ENCODE data around the gene ZFP62. TPM values are rescaled to one million over a fixed set of nuclear protein-coding genes. Genes with fewer than 3 reads are reported as not detected.
A peak's percentile ranks its signal among the peaks of the same experiment; 100 is the strongest.

ZFP62 gene
- total RNA-seq, 1 experiment from 2014 or later: 30.7 TPM

DNA sequence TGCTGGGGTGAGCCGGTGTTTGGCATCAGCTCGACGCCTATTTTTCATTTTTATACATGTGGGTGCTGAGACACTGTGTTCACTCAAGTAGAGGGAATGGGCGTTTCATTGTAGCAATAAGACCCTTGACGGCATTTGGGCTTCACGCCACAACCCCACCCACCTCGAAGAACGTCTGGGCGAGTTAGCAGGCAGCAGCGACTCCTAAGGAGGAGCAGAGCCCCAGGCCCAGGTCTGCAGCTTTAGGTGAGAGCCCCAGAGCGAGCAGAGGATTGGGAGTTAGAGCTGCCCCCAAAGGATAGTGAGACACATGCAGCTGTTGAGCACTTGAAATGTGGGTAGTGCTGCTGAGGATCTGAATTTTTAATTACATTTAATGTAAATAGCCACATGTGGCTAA is 1.6 kb upstream of the ZFP62 start (continued):
- TF ChIP-seq YY1 (IDR thresholded peaks at IDR 0.05; ENCODE audit: extremely low read depth, insufficient replicate concordance, low read depth, low read length): no peak
- TF ChIP-seq CEBPB (IDR thresholded peaks at IDR 0.05; ENCODE audit: low read depth): no peak
- TF ChIP-seq SRF (IDR thresholded peaks at IDR 0.05; ENCODE audit: low read depth): no peak
- TF ChIP-seq, protein P1, sequence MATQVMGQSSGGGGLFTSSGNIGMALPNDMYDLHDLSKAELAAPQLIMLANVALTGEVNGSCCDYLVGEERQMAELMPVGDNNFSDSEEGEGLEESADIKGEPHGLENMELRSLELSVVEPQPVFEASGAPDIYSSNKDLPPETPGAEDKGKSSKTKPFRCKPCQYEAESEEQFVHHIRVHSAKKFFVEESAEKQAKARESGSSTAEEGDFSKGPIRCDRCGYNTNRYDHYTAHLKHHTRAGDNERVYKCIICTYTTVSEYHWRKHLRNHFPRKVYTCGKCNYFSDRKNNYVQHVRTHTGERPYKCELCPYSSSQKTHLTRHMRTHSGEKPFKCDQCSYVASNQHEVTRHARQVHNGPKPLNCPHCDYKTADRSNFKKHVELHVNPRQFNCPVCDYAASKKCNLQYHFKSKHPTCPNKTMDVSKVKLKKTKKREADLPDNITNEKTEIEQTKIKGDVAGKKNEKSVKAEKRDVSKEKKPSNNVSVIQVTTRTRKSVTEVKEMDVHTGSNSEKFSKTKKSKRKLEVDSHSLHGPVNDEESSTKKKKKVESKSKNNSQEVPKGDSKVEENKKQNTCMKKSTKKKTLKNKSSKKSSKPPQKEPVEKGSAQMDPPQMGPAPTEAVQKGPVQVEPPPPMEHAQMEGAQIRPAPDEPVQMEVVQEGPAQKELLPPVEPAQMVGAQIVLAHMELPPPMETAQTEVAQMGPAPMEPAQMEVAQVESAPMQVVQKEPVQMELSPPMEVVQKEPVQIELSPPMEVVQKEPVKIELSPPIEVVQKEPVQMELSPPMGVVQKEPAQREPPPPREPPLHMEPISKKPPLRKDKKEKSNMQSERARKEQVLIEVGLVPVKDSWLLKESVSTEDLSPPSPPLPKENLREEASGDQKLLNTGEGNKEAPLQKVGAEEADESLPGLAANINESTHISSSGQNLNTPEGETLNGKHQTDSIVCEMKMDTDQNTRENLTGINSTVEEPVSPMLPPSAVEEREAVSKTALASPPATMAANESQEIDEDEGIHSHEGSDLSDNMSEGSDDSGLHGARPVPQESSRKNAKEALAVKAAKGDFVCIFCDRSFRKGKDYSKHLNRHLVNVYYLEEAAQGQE (IDR thresholded peaks at IDR 0.05; ENCODE audit: low read depth): no peak
- TF ChIP-seq SIN3A (IDR thresholded peaks at IDR 0.05; ENCODE audit: low read depth): no peak
- no peak for TF ChIP-seq FOSL1 (IDR thresholded peaks at IDR 0.05; ENCODE audit: low read depth)

DNA sequence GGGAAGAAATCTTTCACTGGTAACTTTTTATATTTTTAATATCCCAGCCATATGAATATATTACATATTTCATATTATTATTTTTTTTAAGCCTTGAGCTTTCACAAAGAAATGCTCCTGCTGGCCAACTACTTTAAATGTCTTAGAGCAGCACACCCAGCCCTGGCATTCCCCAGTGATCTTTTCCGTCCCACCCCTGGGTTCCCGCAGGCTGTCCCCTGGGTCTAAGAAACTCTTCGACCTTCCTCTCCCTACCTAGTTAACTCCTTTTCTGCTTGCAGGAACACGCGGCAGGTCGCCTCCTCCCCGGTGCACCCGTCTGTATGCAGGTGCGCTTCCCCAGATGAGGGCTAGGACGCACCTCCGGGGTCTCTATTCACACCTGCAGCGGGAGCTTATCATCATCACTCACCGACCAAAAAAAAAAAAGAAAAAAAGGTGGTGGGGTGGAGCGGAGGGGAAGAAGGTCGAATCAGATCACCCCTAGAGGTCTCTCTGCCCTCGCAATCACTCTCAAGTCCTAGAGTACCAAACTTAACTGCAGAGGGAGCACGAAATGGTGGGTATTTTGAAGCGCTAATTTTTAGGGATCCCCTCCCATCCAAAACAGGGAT is 696 bp downstream of the ZFP62 start:
- Histone ChIP-seq H3K4me3 (replicated peaks in 1 of 2; ENCODE audit: low read depth in 1 of 2, low read length in 2 of 2) (peak overlapping the region; percentile 81 to 90), H3K9ac (ENCODE audit: low read length) (peak overlapping the region; percentile 79), H3K9me3 (ENCODE audit: control insufficient read depth in 1 of 2, insufficient read depth in 1 of 2, low read depth in 1 of 2, low read length in 2 of 2) (no peaks in the 10 kb centered on the region), H4K20me1 (ENCODE audit: insufficient read depth) (no peaks in the 10 kb centered on the region), H3K79me2 (ENCODE audit: insufficient read depth, low read length) (peaks cover 35% of the 10 kb centered on the region), H3K27me3 (ENCODE audit: insufficient read depth, low read length) (no peaks in the 10 kb centered on the region), H3K27ac (ENCODE audit: low read depth, low read length) (peak overlapping the region; percentile 98), H2AFZ (ENCODE audit: low read depth, low read length, poor library complexity, severe bottlenecking) (no peak overlapping the region), H3K4me2 (ENCODE audit: low read length) (peak overlapping the region; percentile 88), H3K36me3 (ENCODE audit: control insufficient read depth in 1 of 2, insufficient read depth in 2 of 2, low read length in 2 of 2) (peaks cover 6 to 21% of the 10 kb centered on the region in 2 experiments; a peak in 2 of 4 replicates), H3K4me1 (ENCODE audit: control insufficient read depth in 1 of 2, insufficient read depth in 2 of 2, low read length in 2 of 2) (peaks cover 2 to 14% of the 10 kb centered on the region in 2 experiments; a peak in 2 of 4 replicates), H3K9me2 (ENCODE audit: insufficient read depth) (no peaks in the 10 kb centered on the region)
- intact Hi-C loops (cut with micrococcal nuclease): loop anchor here (5.0 kb wide), 1 partner anchor 312 kb away; no protein-coding TSS in a partner anchor
- ChIA-PET RAD21 (ENCODE audit: low non-redundant PET in 1 of 2, low total read pairs in 2 of 2, uncharacterized antibody in 2 of 2, unreplicated experiment in 2 of 2) (interaction anchor here in 1 of 2 experiments (0.6 kb wide), 1 partner anchor 16 kb away, joined by 5 read pairs; no protein-coding TSS in a partner anchor), CTCF (interaction anchor here (0.6 to 1.0 kb wide), 4 partner anchors 11 to 330 kb away, joined by 3 read pairs; no protein-coding TSS in a partner anchor), POLR2A (interaction anchor here (0.7 to 2.1 kb wide), 2 partner anchors 29 to 106 kb away, joined by 3 to 7 read pairs; no protein-coding TSS in a partner anchor)
- peak; percentile 54 for ATAC-seq
- DNase-seq (ENCODE audit: low read depth, low spot score): peak; percentile 50
- BruUV-seq (replicated peaks): TSS peak; percentile 59
- TF ChIP-seq POLR2A (IDR thresholded peaks at IDR 0.05; ENCODE audit: borderline replicate concordance, extremely low read depth, insufficient read depth, insufficient read length) (peak; percentile 21), FOSL1 (IDR thresholded peaks at IDR 0.05; ENCODE audit: low read depth) (0 out of 2 replicates have a peak, but pooled peaks have one; percentile 17), CBX3 (IDR thresholded peaks at IDR 0.05; ENCODE audit: low read depth) (no peak), TCF7L2 (IDR thresholded peaks at IDR 0.05; ENCODE audit: borderline replicate concordance, extremely low read depth, insufficient read depth, insufficient read length) (no peak), CEBPB (IDR thresholded peaks at IDR 0.05; ENCODE audit: low read depth) (no peak), ZFX (IDR thresholded peaks at IDR 0.05) (no peak), SP1 (IDR thresholded peaks at IDR 0.05; ENCODE audit: low read depth) (no peak), RAD21 (IDR thresholded peaks at IDR 0.05; ENCODE audit: low read depth) (peak; percentile 33; the same call in 1 of the 2 replicates), SRF (IDR thresholded peaks at IDR 0.05; ENCODE audit: low read depth) (no peak), YY1 (IDR thresholded peaks at IDR 0.05; ENCODE audit: extremely low read depth, insufficient replicate concordance, low read depth, low read length) (no peak), SIN3A (IDR thresholded peaks at IDR 0.05; ENCODE audit: low read depth) (peak; percentile 47; the same call in 1 of the 2 replicates), ELF1 (IDR thresholded peaks at IDR 0.05; ENCODE audit: borderline replicate concordance, low read depth) (no peak)
- TF ChIP-seq, protein P2, sequence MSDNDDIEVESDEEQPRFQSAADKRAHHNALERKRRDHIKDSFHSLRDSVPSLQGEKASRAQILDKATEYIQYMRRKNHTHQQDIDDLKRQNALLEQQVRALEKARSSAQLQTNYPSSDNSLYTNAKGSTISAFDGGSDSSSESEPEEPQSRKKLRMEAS (IDR thresholded peaks at IDR 0.05): no peak
- TF ChIP-seq, protein P3, sequence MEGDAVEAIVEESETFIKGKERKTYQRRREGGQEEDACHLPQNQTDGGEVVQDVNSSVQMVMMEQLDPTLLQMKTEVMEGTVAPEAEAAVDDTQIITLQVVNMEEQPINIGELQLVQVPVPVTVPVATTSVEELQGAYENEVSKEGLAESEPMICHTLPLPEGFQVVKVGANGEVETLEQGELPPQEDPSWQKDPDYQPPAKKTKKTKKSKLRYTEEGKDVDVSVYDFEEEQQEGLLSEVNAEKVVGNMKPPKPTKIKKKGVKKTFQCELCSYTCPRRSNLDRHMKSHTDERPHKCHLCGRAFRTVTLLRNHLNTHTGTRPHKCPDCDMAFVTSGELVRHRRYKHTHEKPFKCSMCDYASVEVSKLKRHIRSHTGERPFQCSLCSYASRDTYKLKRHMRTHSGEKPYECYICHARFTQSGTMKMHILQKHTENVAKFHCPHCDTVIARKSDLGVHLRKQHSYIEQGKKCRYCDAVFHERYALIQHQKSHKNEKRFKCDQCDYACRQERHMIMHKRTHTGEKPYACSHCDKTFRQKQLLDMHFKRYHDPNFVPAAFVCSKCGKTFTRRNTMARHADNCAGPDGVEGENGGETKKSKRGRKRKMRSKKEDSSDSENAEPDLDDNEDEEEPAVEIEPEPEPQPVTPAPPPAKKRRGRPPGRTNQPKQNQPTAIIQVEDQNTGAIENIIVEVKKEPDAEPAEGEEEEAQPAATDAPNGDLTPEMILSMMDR (IDR thresholded peaks at IDR 0.05 in 2 of 3, conservative IDR thresholded peaks at IDR 0.05 in 1 of 3; ENCODE audit: borderline replicate concordance in 1 of 3, insufficient read depth in 1 of 3, low read depth in 2 of 3, low read length in 2 of 3): peak in 2 of 3 experiments; percentile 19 to 43; a peak in 1 of 6 replicates
